ENCODE measurements around the gene COG1. TPM values are rescaled to one million over a fixed set of nuclear protein-coding genes. Genes with fewer than 3 reads are reported as not detected.

The COG1 gene
- total and polyA plus RNA-seq, 2 of the 8 experiments (the other 6 are each of a cell fraction or from before 2014, with no cell fraction given), result 11.0 to 19.5 TPM

- peak overlapping the region; percentile 10; the same call in 1 of the 2 replicates for H2BK12ac ChIP-seq (ENCODE audit: low read depth, low read length)
- H3K27ac ChIP-seq (ENCODE audit: low read depth, low read length), result no peak overlapping the region
- no peak overlapping the region for H3K4me3 ChIP-seq (ENCODE audit: extremely low read depth in 1 of 4, insufficient read depth in 2 of 4, low read depth in 3 of 4, low read length in 4 of 4)
- H4K20me1 ChIP-seq (replicated peaks in 1 of 2; ENCODE audit: control insufficient read depth in 1 of 2, insufficient read depth in 2 of 2, low read length in 2 of 2), result peaks cover 2 to 3% of the 10 kb centered on the region in 2 experiments
- no peak overlapping the region for H2AK5ac ChIP-seq (ENCODE audit: low read depth, low read length)
- H3K4ac ChIP-seq (replicated peaks; ENCODE audit: insufficient read length, low read depth, low read length), result no peak overlapping the region
- peaks cover 6% of the 10 kb centered on the region for H3K79me1 ChIP-seq (ENCODE audit: low read depth, low read length)
- no peak overlapping the region for H2AFZ ChIP-seq (ENCODE audit: low read length)
- H2BK5ac ChIP-seq (ENCODE audit: low read depth, low read length), result no peak overlapping the region
- H3K56ac ChIP-seq (replicated peaks; ENCODE audit: insufficient read length, low read depth, low read length), result no peak overlapping the region
- peaks cover 0 to 3% (median 0%) of the 10 kb centered on the region in 4 experiments; a peak in 1 of 8 replicates for H3K36me3 ChIP-seq (ENCODE audit: control insufficient read depth in 2 of 4, insufficient read depth in 4 of 4, low read length in 3 of 4)
- no peak overlapping the region for H2BK120ac ChIP-seq (replicated peaks; ENCODE audit: low read depth, low read length)
- H3K79me2 ChIP-seq (ENCODE audit: control insufficient read depth in 1 of 2, insufficient read depth in 2 of 2, low read length in 2 of 2), result peaks cover 13 to 84% of the 10 kb centered on the region in 2 experiments
- no peak overlapping the region for H4K8ac ChIP-seq (ENCODE audit: extremely low read depth, insufficient read depth, low read length)
- peaks cover 0 to 14% (median 5%) of the 10 kb centered on the region in 4 experiments; a peak in 6 of 7 replicates for H3K4me1 ChIP-seq (replicated peaks in 1 of 4; ENCODE audit: control insufficient read depth in 3 of 4, insufficient read depth in 4 of 4, low read length in 3 of 4)
- ChIA-PET CTCF (ENCODE audit: partially characterized antibody) (interaction anchor here (1.0 to 2.0 kb wide), 8 partner anchors 8 to 501 kb away, joined by 3 to 7 read pairs (median 4); no protein-coding TSS in a partner anchor), POLR2A (ENCODE audit: partially characterized antibody) (interaction anchor here (0.9 to 2.3 kb wide), 5 partner anchors 11 to 35 kb away, joined by 3 to 13 read pairs (median 4); no protein-coding TSS in a partner anchor)
- H3K27me3 ChIP-seq (replicated peaks in 1 of 4; ENCODE audit: control insufficient read depth in 3 of 4, extremely low read depth in 1 of 4, insufficient read depth in 3 of 4, low read length in 3 of 4), result no peaks in the 10 kb centered on the region
- peaks cover 2% of the 10 kb centered on the region for H3K23me2 ChIP-seq (ENCODE audit: low read depth, low read length)
- H2BK20ac ChIP-seq (ENCODE audit: low read length), result no peak overlapping the region
- TF ChIP-seq TAF7 (optimal IDR thresholded peaks at IDR 0.05; ENCODE audit: borderline replicate concordance, low read depth, low read length) (no peak), ASH2L (IDR thresholded peaks at IDR 0.05; ENCODE audit: low read length) (no peak), TEAD4 (IDR thresholded peaks at IDR 0.05; ENCODE audit: low read depth, low read length) (no peak), RXRA (IDR thresholded peaks at IDR 0.05; ENCODE audit: insufficient read depth, low read depth, low read length) (no peak), BRCA1 (IDR thresholded peaks at IDR 0.05; ENCODE audit: low read depth, low read length) (no peak), JUND (IDR thresholded peaks at IDR 0.05; ENCODE audit: low read length) (no peak), RAD21 (IDR thresholded peaks at IDR 0.05 in 1 of 2, conservative IDR thresholded peaks at IDR 0.05 in 1 of 2; ENCODE audit: low read depth in 2 of 2, low read length in 2 of 2) (no peak), JUN (IDR thresholded peaks at IDR 0.05; ENCODE audit: low read depth, low read length) (no peak)
- H4K91ac ChIP-seq (replicated peaks; ENCODE audit: insufficient read length, low read length), result no peak overlapping the region
- no peak overlapping the region for H3K23ac ChIP-seq (ENCODE audit: insufficient read length)
- H2BK15ac ChIP-seq (ENCODE audit: low read length), result 0 out of 2 replicates have a peak overlapping the region, but pooled peaks have one; percentile 46
- H3K4me2 ChIP-seq (ENCODE audit: insufficient read depth in 1 of 2, low read depth in 2 of 2, low read length in 2 of 2), result peak overlapping the region in 1 of 2 experiments; percentile 7; a peak in 1 of 4 replicates
- H3K9me3 ChIP-seq (ENCODE audit: insufficient read depth in 2 of 2, low read depth in 1 of 2, low read length in 1 of 2), result no peaks in the 10 kb centered on the region
- WGBS, 2 experiments (ENCODE audit: extremely low coverage in 1 of 2, insufficient coverage in 1 of 2, insufficient read length in 1 of 2, insufficient replicate concordance in 2 of 2, low coverage in 1 of 2, low lambda C conversion rate in 2 of 2, missing lambda C conversion rate in 1 of 2), result 71% methylated on average over 6 of the region's 6 CpGs; no CpG with 5 or more reads in 1 of the 2 experiments
- H4K5ac ChIP-seq (ENCODE audit: insufficient read length, low read depth, low read length), result no peak overlapping the region
- no peak overlapping the region for H3K14ac ChIP-seq (ENCODE audit: insufficient read length)
- no peak overlapping the region for H3K18ac ChIP-seq (ENCODE audit: extremely low read depth, low read length)
- DNase-seq (ENCODE audit: low read depth in 1 of 2, low spot score in 2 of 2), result no peak
- FAIRE-seq, result no peak
- H3K9ac ChIP-seq (replicated peaks in 1 of 4; ENCODE audit: extremely low read depth in 1 of 4, low read depth in 3 of 4, low read length in 3 of 4), result no peak overlapping the region
These were observed 35.1 kb downstream of the COG1 start for GRCh38 chr17:73227944-73228343.
